CD4-positive, CD25-positive, alpha-beta regulatory T cell (primary cell): ENCODE results near the gene RNF4. TPM values are rescaled to one million over a fixed set of nuclear protein-coding genes. Genes with fewer than 3 reads are reported as not detected.

ENCODE experiments used
- ATAC-seq, 2 donors: fragments of 150-1000 bp; cut with Tn5 transposase; one replicate each; pipeline ENCODE4 v1.10.0; 2021; ENCODE audit warnings: low read depth in 2 of 2, moderate number of reproducible peaks in 2 of 2, moderate library complexity in 1 of 2
- DNase-seq, 3 donors: peaks; one replicate each; pipeline versions ENCODE4 v3.0.0 to v3.0.0-alpha.2; 2012 to 2022; ENCODE audit warnings: mixed read lengths in 1 of 3
- H3K27ac ChIP-seq: one replicate; pipeline ENCODE4 v1.7.0; 2013; ENCODE audit warnings: mild to moderate bottlenecking, low read length; ENCODE audit not compliant: insufficient read depth, poor library complexity, severe bottlenecking
- H3K27me3 ChIP-seq: one replicate; pipeline ENCODE4 v1.7.0; 2013; ENCODE audit warnings: low read length; ENCODE audit not compliant: control insufficient read depth, insufficient read depth
- H3K36me3 ChIP-seq: one replicate; pipeline ENCODE4 v1.7.0; 2013; ENCODE audit warnings: mild to moderate bottlenecking, low read length, moderate library complexity; ENCODE audit not compliant: control insufficient read depth, insufficient read depth
- H3K4me1 ChIP-seq: 2 replicates; pipeline ENCODE4 v1.7.0; 2013; ENCODE audit warnings: mild to moderate bottlenecking, low read length; ENCODE audit not compliant: insufficient read depth, control insufficient read depth, poor library complexity, severe bottlenecking
- H3K4me3 ChIP-seq: one replicate; pipeline ENCODE4 v1.7.0; 2013; ENCODE audit warnings: low read depth, mild to moderate bottlenecking, low read length, moderate library complexity
- H3K9me3 ChIP-seq, 2 experiments: 1 replicate in 1 of 2; 2 replicates in 1 of 2; pipeline ENCODE4 v1.7.0; 2013; ENCODE audit warnings: low read length in 2 of 2, mild to moderate bottlenecking in 1 of 2, moderate library complexity in 1 of 2; ENCODE audit not compliant: control insufficient read depth in 2 of 2
- H3K27ac Mint-ChIP-seq, 3 donors: one replicate each; pipeline ENCODE4 v1.8.0; 2020 to 2022; ENCODE audit warnings: mild to moderate bottlenecking in 3 of 3, mixed read lengths in 3 of 3, moderate library complexity in 2 of 3
- H3K27me3 Mint-ChIP-seq: one replicate; pipeline ENCODE4 v1.8.0; 2022; ENCODE audit warnings: mild to moderate bottlenecking, mixed read lengths
- H3K36me3 Mint-ChIP-seq: one replicate; pipeline ENCODE4 v1.8.0; 2020; ENCODE audit warnings: mixed read lengths
- H3K4me1 Mint-ChIP-seq, 4 donors: one replicate each; pipeline ENCODE4 v1.8.0; 2020 to 2022; ENCODE audit warnings: mixed read lengths in 4 of 4, mild to moderate bottlenecking in 1 of 4
- H3K4me3 Mint-ChIP-seq, 4 donors: one replicate each; pipeline ENCODE4 v1.8.0; 2020 to 2022; ENCODE audit warnings: mild to moderate bottlenecking in 4 of 4, mixed read lengths in 4 of 4, moderate library complexity in 3 of 4
- H3K9me3 Mint-ChIP-seq, 7 donors: one replicate each; pipeline ENCODE4 v1.8.0; 2020 to 2022; ENCODE audit warnings: mixed read lengths in 7 of 7, mild to moderate bottlenecking in 3 of 7, moderate library complexity in 2 of 7
- polyA plus RNA-seq, 4 donors: library from polyadenylated mRNA; unstranded; fragments of 300-500 nt; fragmentation: Illumina TruSeq; gene quantifications; one replicate each; pipeline ENCODE4 v1.2.3, GENCODE V29; 2021
- total RNA-seq: library from RNA; stranded (reverse); gene quantifications from one replicate; pipeline ENCODE4 v1.2.3, GENCODE V29; 2022

Gene RNF4
- total and polyA plus RNA-seq, 5 donors from 2014 or later, result 72.0 to 111 (median 89.8) TPM

GRCh38 chr4:2487632-2488031 lies 18.7 kb downstream of the RNF4 start:
- no peaks in the 10 kb centered on the region for H3K27me3 Mint-ChIP-seq
- Histone ChIP-seq H3K4me3 (peak overlapping the region; percentile 15), H3K27ac (peak overlapping the region; percentile 26), H3K36me3 (peaks cover 35% of the 10 kb centered on the region), H3K4me1 (peaks cover 56% of the 10 kb centered on the region), H3K27me3 (no peaks in the 10 kb centered on the region), H3K9me3 (no peaks in the 10 kb centered on the region)
- peak overlapping the region; percentile 48 to 83 (median 56) for H3K27ac Mint-ChIP-seq
- DNase-seq, result no peak
- H3K36me3 Mint-ChIP-seq, result peaks cover 19% of the 10 kb centered on the region
- H3K9me3 Mint-ChIP-seq, result no peaks in the 10 kb centered on the region
- peaks cover 32 to 80% (median 60%) of the 10 kb centered on the region in 4 donors for H3K4me1 Mint-ChIP-seq
- H3K4me3 Mint-ChIP-seq, result peak overlapping the region in 3 of 4 donors; percentile 35 to 52 (median 43)
- ATAC-seq, result peak; percentile 9 to 36

DNA sequence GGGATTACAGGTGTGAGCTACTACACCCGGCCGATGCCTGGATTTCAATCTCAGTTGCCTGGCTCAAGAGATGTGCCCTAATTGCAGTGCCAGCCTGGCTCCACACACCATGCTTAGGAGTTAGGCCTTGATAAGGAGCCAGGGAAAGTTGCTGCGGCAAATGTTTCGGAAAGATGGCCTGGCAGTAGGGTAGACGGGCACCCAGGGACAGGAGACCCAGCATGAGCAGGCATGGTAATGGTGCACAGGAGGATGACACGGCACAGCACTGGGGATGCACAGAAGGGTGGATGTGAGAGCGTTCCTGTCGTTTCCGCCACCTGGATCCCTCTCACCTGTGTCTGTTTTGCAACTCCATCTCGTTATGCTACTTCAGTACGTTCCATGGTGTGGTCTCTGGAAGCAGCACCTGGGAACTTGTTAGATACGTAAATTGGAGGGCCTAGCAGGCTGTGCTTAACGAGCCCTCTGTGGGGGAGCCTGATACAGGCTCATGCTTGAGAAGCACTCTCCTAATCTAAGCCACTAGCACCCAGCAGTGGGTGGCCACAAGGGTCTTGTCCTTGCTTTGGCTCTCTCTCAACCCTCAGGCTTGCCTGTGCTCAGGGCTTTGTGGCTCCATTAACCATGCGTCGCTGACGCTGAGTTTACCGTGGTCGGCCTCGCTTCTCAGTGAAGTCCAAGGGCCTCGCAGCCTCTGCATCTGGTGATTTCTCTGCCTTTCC lies 20.3 kb downstream of the RNF4 start:
- Histone ChIP-seq H3K4me1 (peaks cover 43% of the 10 kb centered on the region), H3K36me3 (peaks cover 49% of the 10 kb centered on the region), H3K27ac (no peak overlapping the region), H3K9me3 (no peaks in the 10 kb centered on the region), H3K4me3 (no peak overlapping the region), H3K27me3 (no peaks in the 10 kb centered on the region)
- peaks cover 27 to 71% (median 51%) of the 10 kb centered on the region in 4 donors for H3K4me1 Mint-ChIP-seq
- peaks cover 25% of the 10 kb centered on the region for H3K36me3 Mint-ChIP-seq
- ATAC-seq, result no peak
- H3K4me3 Mint-ChIP-seq, result no peak overlapping the region
- no peaks in the 10 kb centered on the region for H3K27me3 Mint-ChIP-seq
- H3K27ac Mint-ChIP-seq, result peak overlapping the region in 1 of 3 donors; percentile 67
- no peak for DNase-seq
- H3K9me3 Mint-ChIP-seq, result no peaks in the 10 kb centered on the region

GRCh38 chr4:2489841-2490552 lies 21.1 kb downstream of the RNF4 start:
- ATAC-seq, result no peak
- no peaks in the 10 kb centered on the region for H3K27me3 Mint-ChIP-seq
- peaks cover 35% of the 10 kb centered on the region for H3K4me1 ChIP-seq
- no peak overlapping the region for H3K4me3 Mint-ChIP-seq
- H3K27ac ChIP-seq, result no peak overlapping the region
- no peaks in the 10 kb centered on the region for H3K9me3 Mint-ChIP-seq
- H3K4me3 ChIP-seq, result no peak overlapping the region
- peaks cover 51% of the 10 kb centered on the region for H3K36me3 ChIP-seq
- no peak for DNase-seq
- peaks cover 25% of the 10 kb centered on the region for H3K36me3 Mint-ChIP-seq
- H3K27me3 ChIP-seq, result no peaks in the 10 kb centered on the region
- H3K27ac Mint-ChIP-seq, result peak overlapping the region in 2 of 3 donors; percentile 29 to 51
- H3K9me3 ChIP-seq, result no peaks in the 10 kb centered on the region
- peaks cover 19 to 64% (median 46%) of the 10 kb centered on the region in 4 donors for H3K4me1 Mint-ChIP-seq

GRCh38 chr4:2492970-2493369 lies 24.1 kb downstream of the RNF4 start:
- no peaks in the 10 kb centered on the region for H3K9me3 Mint-ChIP-seq
- peaks cover 5% of the 10 kb centered on the region for H3K4me1 ChIP-seq
- H3K27me3 Mint-ChIP-seq, result no peaks in the 10 kb centered on the region
- ATAC-seq, result no peak
- no peak overlapping the region for H3K27ac ChIP-seq
- H3K36me3 Mint-ChIP-seq, result peaks cover 33% of the 10 kb centered on the region
- H3K27ac Mint-ChIP-seq, result peak overlapping the region; percentile 60 to 89 (median 87)
- H3K36me3 ChIP-seq, result peaks cover 75% of the 10 kb centered on the region
- no peak overlapping the region for H3K4me3 ChIP-seq
- peaks cover 0 to 36% (median 24%) of the 10 kb centered on the region in 4 donors for H3K4me1 Mint-ChIP-seq
- no peaks in the 10 kb centered on the region for H3K27me3 ChIP-seq
- DNase-seq, result no peak
- no peak overlapping the region for H3K4me3 Mint-ChIP-seq
- H3K9me3 ChIP-seq, result no peaks in the 10 kb centered on the region

DNA sequence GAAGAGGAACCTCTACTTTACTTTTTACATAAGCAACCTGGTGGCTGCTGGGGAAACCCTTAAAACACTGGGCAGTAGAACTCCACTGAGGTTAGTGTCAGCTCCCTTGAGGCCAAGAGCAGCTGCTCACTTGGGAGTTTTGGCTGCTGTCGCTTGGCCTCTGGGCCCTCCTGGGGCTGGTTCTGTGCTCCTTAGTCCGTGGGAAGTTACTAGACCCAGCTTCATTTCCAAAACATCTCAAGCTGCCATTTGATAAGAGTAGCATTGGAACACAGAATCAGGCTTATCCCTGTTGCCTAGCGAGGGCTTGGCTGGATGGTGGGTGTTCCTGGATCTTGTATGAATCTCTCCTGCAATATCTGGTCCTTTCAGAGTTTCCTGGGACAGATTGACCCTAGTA lies 26.1 kb downstream of the RNF4 start:
- H3K4me1 ChIP-seq, result no peaks in the 10 kb centered on the region
- Mint-ChIP-seq H3K4me3 (no peak overlapping the region), H3K27ac (peak overlapping the region in 1 of 3 donors; percentile 43), H3K27me3 (no peaks in the 10 kb centered on the region), H3K9me3 (no peaks in the 10 kb centered on the region), H3K36me3 (peaks cover 29% of the 10 kb centered on the region), H3K4me1 (peaks cover 0 to 22% (median 16%) of the 10 kb centered on the region in 4 donors)
- H3K36me3 ChIP-seq, result peaks cover 81% of the 10 kb centered on the region
- no peak overlapping the region for H3K27ac ChIP-seq
- H3K9me3 ChIP-seq, result no peaks in the 10 kb centered on the region
- no peak overlapping the region for H3K4me3 ChIP-seq
- no peaks in the 10 kb centered on the region for H3K27me3 ChIP-seq
- DNase-seq (no peak), ATAC-seq (no peak)

- peaks cover 81% of the 10 kb centered on the region for H3K36me3 ChIP-seq
- peaks cover 28% of the 10 kb centered on the region for H3K36me3 Mint-ChIP-seq
- no peaks in the 10 kb centered on the region for H3K27me3 ChIP-seq
- H3K9me3 ChIP-seq, result no peaks in the 10 kb centered on the region
- H3K9me3 Mint-ChIP-seq, result no peaks in the 10 kb centered on the region
- no peaks in the 10 kb centered on the region for H3K27me3 Mint-ChIP-seq
- no peaks in the 10 kb centered on the region for H3K4me1 ChIP-seq
- H3K27ac ChIP-seq, result no peak overlapping the region
- DNase-seq (no peak), ATAC-seq (no peak)
- H3K27ac Mint-ChIP-seq, result no peak overlapping the region
- H3K4me3 Mint-ChIP-seq, result peak overlapping the region in 1 of 4 donors; percentile 32
- no peak overlapping the region for H3K4me3 ChIP-seq
- H3K4me1 Mint-ChIP-seq, result peaks cover 0 to 21% (median 11%) of the 10 kb centered on the region in 4 donors
Observed at GRCh38 chr4:2497324-2497723, 28.4 kb downstream of the RNF4 start.

DNA sequence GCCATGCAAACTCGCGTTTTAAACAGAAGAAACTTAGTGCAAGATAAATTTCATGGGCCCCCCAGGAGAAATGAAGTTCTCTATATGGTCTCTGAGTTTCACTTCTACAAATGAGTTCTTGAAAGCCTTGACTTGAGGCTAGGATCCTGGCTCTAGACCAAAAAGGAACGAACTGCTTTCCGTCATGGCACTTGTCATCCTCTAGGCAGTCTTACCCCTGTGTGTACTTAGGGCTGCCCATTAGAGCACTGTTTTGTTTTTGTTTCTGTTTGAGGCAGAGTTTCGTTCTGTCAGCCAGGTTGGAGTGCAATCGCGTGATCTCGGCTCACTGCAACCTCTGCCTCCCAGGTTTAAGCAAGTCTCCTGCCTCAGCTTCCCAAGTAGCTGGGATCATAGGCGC lies 29.0 kb downstream of the RNF4 start:
- DNase-seq, result no peak
- Mint-ChIP-seq H3K9me3 (no peaks in the 10 kb centered on the region), H3K27ac (no peak overlapping the region), H3K4me1 (peaks cover 0 to 15% (median 8%) of the 10 kb centered on the region in 4 donors), H3K36me3 (peaks cover 22% of the 10 kb centered on the region), H3K27me3 (no peaks in the 10 kb centered on the region), H3K4me3 (peak overlapping the region in 1 of 4 donors; percentile 32)
- Histone ChIP-seq H3K4me3 (no peak overlapping the region), H3K27me3 (no peaks in the 10 kb centered on the region), H3K9me3 (no peaks in the 10 kb centered on the region), H3K27ac (no peak overlapping the region), H3K36me3 (peaks cover 77% of the 10 kb centered on the region), H3K4me1 (no peaks in the 10 kb centered on the region)
- ATAC-seq, result peak in 1 of 2 donors; percentile 31
